A549 treated with dexamethasone at 1 μM for 4 hours (cell line): Measurements from ENCODE around the gene EML2. TPM values are rescaled to one million over a fixed set of nuclear protein-coding genes. Genes with fewer than 3 reads are reported as not detected.

ENCODE experiments used
- total RNA-seq: library from RNA; stranded (reverse); fragments of 200-300 nt; extraction: Qiagen RNA extraction; gene quantifications from 5 replicates; pipeline ENCODE4 v1.2.3, GENCODE V29; 2022

EML2 gene
- 19.7 to 25.5 TPM (median 24.2 TPM) in 5 replicates for total RNA-seq

GRCh38 chr19:45638930-45639729 lies at the start of gene EML2:
TSS of gene EML2 (minus strand) at chr19:45639397. CDS start at chr19:45639376, 21 bp downstream.

GRCh38 chr19:45667620-45668341 lies 28.6 kb upstream of the EML2 start, which contains the start of gene GIPR:
TSS of gene GIPR (plus strand) at chr19:45668221. CDS start at chr19:45669521, 1,300 bp downstream.

GRCh38 chr19:45601524-45602374 lies 37.4 kb downstream of the EML2 start, which contains the start of gene GPR4:
TSS of gene GPR4 (minus strand) at chr19:45602212. CDS start at chr19:45591866, 10,346 bp downstream.

GRCh38 chr19:45584332-45585157 lies 54.7 kb downstream of the EML2 start, which contains the start of gene OPA3:
TSS of gene OPA3 (minus strand) at chr19:45584802. CDS start at chr19:45584764, 38 bp downstream.

Other genes with a start within 250 kb of the EML2 start
- 32.4 to 52.2 TPM (median 43.0 TPM) in 5 replicates for gene PPP1R13L, start 234.3 kb downstream of the EML2 start, total RNA-seq
- 41.3 to 57.6 TPM (median 55.5 TPM) in 5 replicates for gene POLR1G, start 232.8 kb downstream of the EML2 start, total RNA-seq
- 149 to 178 TPM (median 171 TPM) in 5 replicates for gene ERCC1, start 215.5 kb downstream of the EML2 start, total RNA-seq
- gene FOSB, start 171.4 kb downstream of the EML2 start, total RNA-seq = 8.6 to 13.4 TPM (median 11.1 TPM) in 5 replicates
- gene RTN2, start 142.3 kb downstream of the EML2 start, total RNA-seq = 10.8 to 17.9 TPM (median 13.1 TPM) in 5 replicates
- gene PPM1N, start 141.0 kb downstream of the EML2 start, total RNA-seq = 6.0 to 7.2 TPM (median 6.8 TPM) in 5 replicates
- gene VASP, start 131.9 kb downstream of the EML2 start, total RNA-seq = 226 to 268 TPM (median 254 TPM) in 5 replicates
- 11.7 to 21.3 TPM (median 20.2 TPM) in 5 replicates for gene OPA3, start 54.6 kb downstream of the EML2 start, total RNA-seq
- gene GPR4, start 37.2 kb downstream of the EML2 start, total RNA-seq = 0.25 to 0.58 TPM (median 0.36 TPM) in 5 replicates
- gene GIPR, start 28.8 kb upstream of the EML2 start, total RNA-seq = 1.4 to 4.1 TPM (median 2.4 TPM) in 5 replicates
- gene SNRPD2, start 52.6 kb upstream of the EML2 start, total RNA-seq = 660 to 1,062 TPM (median 681 TPM) in 5 replicates
- gene QPCTL, start 53.3 kb upstream of the EML2 start, total RNA-seq = 7.4 to 8.9 TPM (median 8.4 TPM) in 5 replicates
- 7.0 to 12.9 TPM (median 10.9 TPM) in 5 replicates for gene FBXO46, start 91.5 kb upstream of the EML2 start, total RNA-seq
- gene MEIOSIN, start 94.0 kb upstream of the EML2 start, total RNA-seq = 0.02 to 0.09 TPM (median 0.05 TPM) in 5 replicates
- 13.3 to 26.4 TPM (median 25.2 TPM) in 5 replicates for gene SIX5, start 129.9 kb upstream of the EML2 start, total RNA-seq
- 24.2 to 45.1 TPM (median 38.9 TPM) in 5 replicates for gene DMPK, start 143.1 kb upstream of the EML2 start, total RNA-seq
- 16.2 to 37.1 TPM (median 33.7 TPM) in 5 replicates for gene DMWD, start 153.4 kb upstream of the EML2 start, total RNA-seq
- gene RSPH6A, start 175.9 kb upstream of the EML2 start, total RNA-seq = 0.04 TPM in 2 of 5 replicates, not detected in the others
- 44.8 to 77.4 TPM (median 74.5 TPM) in 5 replicates for gene SYMPK, start 223.8 kb upstream of the EML2 start, total RNA-seq
- gene FOXA3, start 224.9 kb upstream of the EML2 start, total RNA-seq = 0.51 to 0.93 TPM (median 0.73 TPM) in 5 replicates
- 20.8 to 37.5 TPM (median 33.3 TPM) in 5 replicates for gene IRF2BP1, start 246.7 kb upstream of the EML2 start, total RNA-seq